ENCODE data around the gene CFAP46. TPM values are rescaled to one million over a fixed set of nuclear protein-coding genes. Genes with fewer than 3 reads are reported as not detected.
"Not testable (repeated sequence)": the region's sequence is repeated elsewhere in the genome, so short reads cannot be mapped to it uniquely, and the experiment has no call there.

The CFAP46 gene
- total RNA-seq, 1 experiment from 2014 or later = 11.3 TPM

GRCh38 chr10:132807621-132808049, 134.7 kb downstream of the CFAP46 start:
- in situ Hi-C loops (cut with HindIII; ENCODE audit: low sequenced_read_pairs) = no loop called here
- DNase-seq (ENCODE audit: low spot score) = no peak

DNA sequence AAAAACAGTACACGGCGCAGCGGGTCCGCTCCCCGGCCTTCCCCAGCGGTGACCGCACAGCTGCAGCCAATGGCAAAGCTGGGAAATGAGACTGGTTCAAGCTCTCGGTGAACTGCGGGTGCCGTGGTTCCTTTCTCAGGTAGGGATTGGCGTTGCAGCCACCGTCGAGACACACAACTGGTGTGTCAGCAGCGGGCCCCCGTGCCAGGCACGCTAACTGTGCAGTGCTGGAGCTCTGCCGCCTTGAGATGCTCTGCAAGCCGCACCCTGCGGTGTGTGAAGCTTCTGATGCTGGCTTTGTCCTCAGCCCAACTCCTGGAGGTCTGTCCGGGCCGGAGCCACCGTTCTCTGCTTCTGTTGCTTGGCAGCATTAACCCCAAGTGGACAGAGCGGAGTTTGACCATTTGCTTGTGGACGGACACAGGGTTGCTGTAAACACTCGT, 135.8 kb downstream of the CFAP46 start:
- in situ Hi-C loops (cut with HindIII; ENCODE audit: low sequenced_read_pairs) = no loop called here
- no peak for DNase-seq (ENCODE audit: low spot score)

GRCh38 chr10:132806110-132806509, 136.3 kb downstream of the CFAP46 start:
- no peak for DNase-seq (ENCODE audit: low spot score)
- in situ Hi-C loops (cut with HindIII; ENCODE audit: low sequenced_read_pairs) = no loop called here

- DNase-seq (ENCODE audit: low spot score) = no peak
- in situ Hi-C loops (cut with HindIII; ENCODE audit: low sequenced_read_pairs) = no loop called here
Measured at GRCh38 chr10:132805599-132805998, 136.8 kb downstream of the CFAP46 start.

DNA sequence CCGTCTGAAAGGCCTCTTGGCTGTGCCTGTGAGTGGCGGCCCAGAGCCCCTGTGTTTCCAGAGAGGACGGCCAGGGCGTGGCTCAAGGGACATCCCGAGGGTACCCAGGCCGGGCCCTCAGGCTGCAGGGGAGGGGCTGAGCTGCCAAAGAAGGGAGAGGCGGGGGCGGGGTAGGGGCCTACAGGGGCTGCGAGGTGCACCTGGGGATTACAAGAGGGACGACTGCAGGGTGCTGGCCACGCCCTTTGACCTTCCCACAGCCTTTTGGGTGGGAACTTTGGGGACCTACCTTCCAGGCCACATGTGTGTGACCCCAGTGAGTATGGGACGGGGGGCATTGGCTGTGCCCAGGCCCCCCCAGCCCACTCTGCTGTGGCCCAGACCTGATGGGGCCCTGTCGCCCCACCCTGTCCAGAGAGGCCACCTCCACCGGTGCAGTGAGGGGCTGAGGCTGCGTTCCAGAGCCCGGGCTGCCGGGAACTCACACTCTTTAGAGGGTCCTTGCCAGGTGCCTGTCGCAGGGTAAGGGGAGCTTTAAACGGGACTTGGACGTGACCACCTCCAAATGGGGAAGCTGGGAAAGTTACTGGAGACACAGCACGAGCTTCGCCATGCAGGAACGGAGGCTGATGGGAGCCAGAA, 137.5 kb downstream of the CFAP46 start:
- no peak for DNase-seq (ENCODE audit: low spot score)
- in situ Hi-C loops (cut with HindIII; ENCODE audit: low sequenced_read_pairs) = no loop called here

DNA sequence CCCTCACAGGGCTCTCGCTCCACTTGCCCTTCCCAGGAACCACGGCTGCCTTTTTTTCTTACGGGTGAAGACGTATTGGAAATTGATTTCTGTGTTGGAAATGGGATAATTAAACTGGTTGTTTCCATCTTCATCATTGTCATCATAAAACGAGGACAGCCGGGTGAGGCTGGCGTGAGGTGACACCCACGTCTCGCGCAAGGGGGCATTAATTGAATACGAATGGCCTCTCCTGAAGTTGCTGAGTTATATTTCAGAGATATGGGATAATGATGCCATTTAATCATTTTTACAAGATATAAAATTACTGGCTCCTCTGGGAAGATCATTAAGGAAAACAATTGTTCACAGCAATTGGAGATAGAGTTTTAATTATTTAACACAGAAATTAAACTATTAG, 138.1 kb downstream of the CFAP46 start:
- DNase-seq (ENCODE audit: low spot score) = no peak
- in situ Hi-C loops (cut with HindIII; ENCODE audit: low sequenced_read_pairs) = no loop called here

DNA sequence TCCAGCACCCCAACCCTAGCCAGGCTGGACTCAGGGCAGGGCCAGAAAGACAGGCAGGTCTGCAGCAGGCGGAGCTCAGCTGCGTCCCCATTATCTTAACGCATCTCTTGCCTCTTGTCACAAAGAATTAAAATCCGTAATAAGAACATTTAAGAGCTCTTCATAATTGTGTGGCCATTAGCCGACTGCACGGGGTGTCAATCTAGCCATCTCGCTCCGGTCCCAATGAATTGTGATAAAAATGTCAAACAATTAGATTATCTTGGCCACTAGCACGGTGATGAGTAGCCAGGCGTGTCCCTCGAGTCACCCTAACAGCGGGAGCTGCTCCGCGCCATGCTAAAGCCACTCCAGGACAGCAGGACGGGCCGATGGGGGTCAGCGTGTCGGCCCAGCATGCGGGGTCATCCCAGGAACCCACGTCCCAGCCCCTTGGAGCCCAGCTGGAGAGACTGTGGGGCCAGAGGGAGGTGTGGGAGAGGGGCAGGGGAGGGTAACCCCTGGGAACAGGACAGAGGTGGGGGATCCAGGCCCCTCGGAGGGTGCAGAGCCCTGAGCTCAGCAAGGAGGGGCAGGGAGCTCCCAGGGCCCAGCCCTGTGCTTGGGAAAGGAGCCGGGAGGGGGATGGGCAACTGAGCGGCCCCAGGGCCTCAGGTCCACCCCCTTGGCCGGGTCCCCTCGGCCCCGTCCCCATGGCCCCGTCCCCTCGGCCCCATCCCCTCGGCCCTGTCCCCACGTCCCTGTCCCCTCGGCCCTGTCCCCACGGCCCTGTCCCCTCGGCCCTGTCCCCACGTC, 138.8 kb downstream of the CFAP46 start:
- in situ Hi-C loops (cut with HindIII; ENCODE audit: low sequenced_read_pairs) = no loop called here
- no peak for DNase-seq (ENCODE audit: low spot score)

- no peak for DNase-seq (ENCODE audit: low spot score)
- in situ Hi-C loops (cut with HindIII; ENCODE audit: low sequenced_read_pairs) = no loop called here
Measured at GRCh38 chr10:132802694-132803320, 139.6 kb downstream of the CFAP46 start.

DNA sequence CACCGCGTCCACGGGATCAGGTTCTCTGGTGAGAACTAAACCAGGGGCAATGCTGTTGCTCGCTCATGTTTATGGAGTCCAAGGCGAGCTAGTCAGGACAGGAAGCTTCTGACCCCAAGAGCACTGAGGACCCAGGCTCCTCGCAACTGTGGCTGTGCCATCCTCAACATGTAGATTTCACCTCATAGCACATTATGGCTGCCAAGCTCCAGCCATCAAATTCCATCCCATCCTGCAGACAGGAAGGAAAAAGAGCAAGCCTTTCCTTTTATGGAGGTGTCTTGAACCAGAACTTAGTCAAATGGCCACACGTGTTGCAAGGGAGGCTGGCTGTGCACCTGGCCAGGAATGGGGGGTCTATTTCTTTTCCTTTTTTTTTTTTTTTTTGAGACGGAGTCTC, 140.3 kb downstream of the CFAP46 start:
- DNase-seq (ENCODE audit: low spot score) = no peak
- in situ Hi-C loops (cut with HindIII; ENCODE audit: low sequenced_read_pairs) = no loop called here

GRCh38 chr10:132799865-132800264, 142.5 kb downstream of the CFAP46 start:
- in situ Hi-C loops (cut with HindIII; ENCODE audit: low sequenced_read_pairs) = no loop called here

DNA sequence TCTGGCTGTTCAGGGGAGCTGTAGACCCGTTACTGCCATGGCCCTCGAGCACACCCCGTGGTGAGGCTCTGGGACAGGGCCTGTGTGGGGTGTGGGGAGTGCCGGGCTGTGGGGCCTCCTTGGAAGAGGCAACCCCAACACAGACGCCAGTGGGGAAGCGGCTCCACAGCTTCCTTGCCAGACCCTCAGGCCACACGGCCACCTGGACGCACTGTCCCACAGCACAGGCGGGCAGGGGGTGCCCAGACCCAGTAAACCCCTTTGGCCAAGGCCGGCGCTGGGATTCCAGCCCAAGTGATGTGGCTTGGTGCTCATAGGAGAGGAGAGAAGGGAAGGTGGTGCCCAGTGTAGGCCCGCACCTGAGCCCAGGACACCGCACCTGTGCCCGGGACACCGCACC, 143.5 kb downstream of the CFAP46 start:
- in situ Hi-C loops (cut with HindIII; ENCODE audit: low sequenced_read_pairs) = no loop called here
- no peak for DNase-seq (ENCODE audit: low spot score)

More at GRCh38 chr10:132799865-132800264, 142.5 kb downstream of the CFAP46 start:
- DNase-seq (ENCODE audit: low spot score) = no peak

DNA sequence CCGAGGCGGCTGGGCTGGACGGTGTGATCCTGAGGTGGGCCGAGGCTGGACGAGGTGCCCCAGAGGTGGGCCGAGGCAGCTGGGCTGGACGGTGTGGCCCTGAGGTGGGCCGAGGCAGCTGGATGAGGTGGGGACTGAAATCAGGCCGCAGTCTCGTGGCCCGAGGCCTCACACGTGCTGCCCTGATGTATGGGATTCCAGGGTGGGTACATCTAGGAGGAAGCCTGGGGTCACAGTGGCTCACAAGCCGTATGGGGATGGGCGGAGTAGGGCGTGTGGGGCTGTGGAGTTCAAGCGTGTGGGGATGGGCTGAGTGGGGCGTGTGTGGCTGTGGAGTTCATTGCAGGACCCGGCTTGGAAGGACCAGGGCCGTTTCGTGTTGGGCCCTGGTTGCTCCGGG, 144.0 kb downstream of the CFAP46 start:
- in situ Hi-C loops (cut with HindIII; ENCODE audit: low sequenced_read_pairs) = no loop called here

DNA sequence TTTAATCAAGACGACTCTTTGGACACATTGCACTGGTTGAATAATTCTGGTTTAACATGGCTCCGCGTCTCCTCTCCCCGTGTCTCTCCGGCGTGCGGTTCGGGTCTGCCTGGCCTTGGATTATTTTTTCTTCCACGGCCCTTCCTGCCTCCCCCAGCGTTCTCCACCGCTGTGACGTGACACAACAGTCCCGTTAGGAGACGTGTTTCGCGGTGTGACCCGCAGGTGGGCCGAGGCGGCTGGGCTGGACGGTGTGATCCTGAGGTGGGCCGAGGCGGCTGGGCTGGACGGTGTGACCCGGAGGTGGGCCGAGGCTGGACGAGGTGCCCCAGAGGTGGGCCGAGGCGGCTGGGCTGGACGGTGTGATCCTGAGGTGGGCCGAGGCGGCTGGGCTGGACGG, 144.4 kb downstream of the CFAP46 start:
- DNase-seq (ENCODE audit: low spot score); in situ Hi-C loops (cut with HindIII; ENCODE audit: low sequenced_read_pairs): not testable (repeated sequence)

More for the DNA sequence above, 144.0 kb downstream of the CFAP46 start:
- no peak for DNase-seq (ENCODE audit: low spot score)

DNA sequence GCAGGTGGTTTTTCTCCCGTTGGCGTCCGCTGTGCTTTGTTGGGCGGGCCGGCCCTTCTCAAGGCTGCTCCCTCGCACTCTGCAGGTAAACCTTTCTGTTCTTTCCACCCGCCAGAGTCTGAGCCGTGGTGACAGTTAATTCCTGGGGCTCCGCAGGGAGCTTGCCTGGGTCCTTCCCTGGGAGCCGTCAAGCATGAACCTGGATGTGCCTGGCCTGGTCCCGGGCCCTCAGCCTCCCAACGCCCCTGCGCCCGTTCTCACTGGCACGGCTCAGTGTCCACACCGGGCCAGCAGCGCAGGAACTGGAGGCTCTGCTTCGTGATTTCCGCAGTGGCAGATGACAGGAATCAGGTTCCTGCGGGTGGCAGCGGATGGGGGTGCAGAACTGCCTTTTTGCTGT, 145.5 kb downstream of the CFAP46 start:
- in situ Hi-C loops (cut with HindIII; ENCODE audit: low sequenced_read_pairs) = no loop called here
- DNase-seq (ENCODE audit: low spot score) = no peak

DNA sequence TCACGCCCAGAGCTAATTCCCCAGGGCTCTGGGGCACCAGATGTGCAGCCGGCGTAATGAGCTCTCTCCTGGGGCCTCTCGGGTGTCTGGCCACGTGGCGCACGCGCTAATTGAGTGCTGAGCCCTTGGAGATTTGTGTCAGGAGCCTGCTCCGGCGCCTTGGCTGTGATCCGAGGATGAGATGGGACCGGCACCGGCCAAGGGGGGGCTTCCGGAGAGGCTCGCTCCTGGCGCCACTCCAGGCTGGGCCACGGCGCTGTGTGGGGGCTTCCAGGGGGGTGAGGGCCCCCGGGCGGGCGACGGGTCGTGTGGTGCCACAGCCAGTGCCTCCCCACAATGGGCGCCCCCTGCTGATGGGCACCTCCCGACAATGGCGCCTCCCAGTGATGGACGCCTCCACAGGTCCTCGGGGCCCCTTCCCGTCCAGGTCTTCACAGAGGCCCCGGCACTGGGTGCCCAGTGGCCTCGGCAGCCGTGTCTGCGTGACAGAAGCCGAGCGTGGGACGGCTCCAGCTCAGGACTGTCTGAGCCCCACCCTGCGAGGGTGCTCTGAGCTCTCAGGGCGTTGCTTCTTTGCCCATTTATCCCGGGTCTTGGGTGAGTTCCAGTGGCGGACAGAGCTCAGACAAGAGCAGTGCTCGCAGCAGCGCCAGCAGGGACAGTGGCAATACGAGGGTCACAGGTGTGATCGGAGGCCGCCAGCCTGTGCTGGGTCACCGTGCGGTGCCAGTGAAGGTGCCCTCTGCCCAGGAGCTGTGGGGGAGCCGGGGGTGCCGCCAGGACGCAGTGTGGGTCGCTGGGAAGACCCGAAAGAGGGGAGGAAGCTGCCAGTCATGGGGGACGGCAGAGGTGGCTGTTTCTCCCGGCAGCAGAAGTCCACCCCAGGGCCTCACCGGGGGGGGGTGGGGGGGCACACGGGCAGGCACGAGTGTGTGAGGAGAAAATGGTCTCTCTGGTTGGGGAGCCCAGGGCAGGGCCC, 148.2 kb downstream of the CFAP46 start:
- no peak for DNase-seq (ENCODE audit: low spot score)

GRCh38 chr10:132793213-132793612, 149.2 kb downstream of the CFAP46 start:
- DNase-seq (ENCODE audit: low spot score) = no peak
- in situ Hi-C loops (cut with HindIII; ENCODE audit: low sequenced_read_pairs) = no loop called here

More for the DNA sequence above, 148.2 kb downstream of the CFAP46 start:
- in situ Hi-C loops (cut with HindIII; ENCODE audit: low sequenced_read_pairs) = no loop called here

GRCh38 chr10:132792796-132793195, 149.6 kb downstream of the CFAP46 start:
- DNase-seq (ENCODE audit: low spot score) = no peak
- in situ Hi-C loops (cut with HindIII; ENCODE audit: low sequenced_read_pairs) = no loop called here

- DNase-seq (ENCODE audit: low spot score); in situ Hi-C loops (cut with HindIII; ENCODE audit: low sequenced_read_pairs): not testable (repeated sequence)
Measured at GRCh38 chr10:132792099-132792498, 150.3 kb downstream of the CFAP46 start.
